HG02973 (cell line): ENCODE results near the gene KNSTRN.
A peak's percentile ranks its signal among the peaks of the same experiment; 100 is the strongest.

Source experiments
- ATAC-seq: cut with Tn5 transposase; IDR thresholded peaks from one replicate; pipeline ENCODE4 v1.9.1; 2021; ENCODE audit warnings: moderate library complexity; ENCODE audit not compliant: unreplicated experiment

Gene KNSTRN

DNA sequence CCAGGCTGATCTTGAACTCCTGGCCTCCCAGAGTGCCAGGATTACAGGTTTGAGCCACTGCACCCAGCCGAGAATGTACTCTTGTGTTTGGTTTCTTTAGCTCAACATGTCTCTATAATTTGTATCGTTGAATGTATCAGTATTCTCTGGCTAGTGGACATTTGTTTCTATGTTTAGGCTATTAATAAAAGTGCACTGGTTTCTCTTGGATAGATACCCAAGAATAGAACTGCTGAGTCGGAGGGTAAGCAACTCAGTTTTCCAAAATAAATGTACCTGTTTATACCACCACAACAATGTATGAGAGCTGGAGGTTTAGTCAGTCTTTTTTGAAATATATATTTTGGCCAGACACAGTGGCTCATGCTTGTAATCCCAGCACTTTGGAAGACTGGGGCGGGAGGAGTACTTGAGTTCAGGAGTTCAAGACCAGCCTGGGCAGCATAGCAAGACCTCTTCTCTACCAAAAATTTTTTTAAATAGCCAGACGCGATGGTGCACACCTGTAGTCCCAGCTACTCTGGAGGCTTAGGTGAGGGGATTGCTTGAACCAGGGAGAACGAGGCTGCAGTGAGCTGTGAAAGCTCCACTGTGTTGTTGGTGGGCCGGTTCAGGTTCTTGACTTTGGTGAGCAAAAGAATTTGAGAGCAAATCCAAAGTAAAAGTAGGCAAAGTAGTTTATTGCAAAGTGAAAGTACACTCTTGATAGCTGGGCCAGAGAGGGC is 15.3 kb downstream of the KNSTRN start:
- no peak for ATAC-seq

DNA sequence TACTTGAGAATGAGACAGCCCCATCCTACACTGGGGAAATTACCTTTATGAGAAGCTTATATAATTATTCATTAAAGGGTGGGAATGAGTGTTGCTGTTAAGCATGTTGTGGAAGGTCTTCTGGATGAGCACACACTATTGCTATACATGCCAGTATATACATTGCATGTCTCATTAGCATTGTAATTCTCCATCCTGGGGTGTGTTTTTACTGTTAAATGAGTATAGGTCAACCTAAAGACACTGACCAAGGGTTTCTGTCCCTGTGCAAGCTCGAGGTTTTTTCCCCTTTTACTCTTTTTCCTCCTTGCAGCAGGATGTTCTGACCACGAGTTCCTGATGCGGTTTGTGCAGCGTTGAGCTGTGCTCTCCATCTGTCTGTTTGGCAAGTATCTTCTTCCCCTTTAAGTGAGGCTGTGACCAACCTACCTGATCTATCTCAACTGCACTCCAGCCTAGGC is 15.9 kb downstream of the KNSTRN start:
- peak; percentile 54 for ATAC-seq

DNA sequence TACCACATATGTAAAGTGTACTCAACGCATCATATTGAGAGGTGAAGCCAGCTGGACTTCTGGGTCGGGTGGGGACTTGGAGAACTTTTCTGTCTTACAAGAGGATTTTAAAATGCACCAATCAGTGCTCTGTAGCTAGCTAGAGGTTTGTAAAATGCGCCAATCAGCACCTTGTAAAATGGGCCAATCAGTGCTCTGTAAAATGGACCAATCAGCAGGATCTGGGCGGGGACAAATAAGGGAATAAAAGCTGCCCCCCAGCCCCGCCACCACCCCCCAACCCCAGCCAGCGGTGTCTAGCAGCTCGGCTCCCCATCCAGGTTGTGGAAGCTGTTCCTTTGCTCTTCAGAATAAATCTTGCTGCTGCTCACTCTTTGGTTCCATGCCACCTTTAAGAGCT is 16.8 kb downstream of the KNSTRN start:
- no peak for ATAC-seq

DNA sequence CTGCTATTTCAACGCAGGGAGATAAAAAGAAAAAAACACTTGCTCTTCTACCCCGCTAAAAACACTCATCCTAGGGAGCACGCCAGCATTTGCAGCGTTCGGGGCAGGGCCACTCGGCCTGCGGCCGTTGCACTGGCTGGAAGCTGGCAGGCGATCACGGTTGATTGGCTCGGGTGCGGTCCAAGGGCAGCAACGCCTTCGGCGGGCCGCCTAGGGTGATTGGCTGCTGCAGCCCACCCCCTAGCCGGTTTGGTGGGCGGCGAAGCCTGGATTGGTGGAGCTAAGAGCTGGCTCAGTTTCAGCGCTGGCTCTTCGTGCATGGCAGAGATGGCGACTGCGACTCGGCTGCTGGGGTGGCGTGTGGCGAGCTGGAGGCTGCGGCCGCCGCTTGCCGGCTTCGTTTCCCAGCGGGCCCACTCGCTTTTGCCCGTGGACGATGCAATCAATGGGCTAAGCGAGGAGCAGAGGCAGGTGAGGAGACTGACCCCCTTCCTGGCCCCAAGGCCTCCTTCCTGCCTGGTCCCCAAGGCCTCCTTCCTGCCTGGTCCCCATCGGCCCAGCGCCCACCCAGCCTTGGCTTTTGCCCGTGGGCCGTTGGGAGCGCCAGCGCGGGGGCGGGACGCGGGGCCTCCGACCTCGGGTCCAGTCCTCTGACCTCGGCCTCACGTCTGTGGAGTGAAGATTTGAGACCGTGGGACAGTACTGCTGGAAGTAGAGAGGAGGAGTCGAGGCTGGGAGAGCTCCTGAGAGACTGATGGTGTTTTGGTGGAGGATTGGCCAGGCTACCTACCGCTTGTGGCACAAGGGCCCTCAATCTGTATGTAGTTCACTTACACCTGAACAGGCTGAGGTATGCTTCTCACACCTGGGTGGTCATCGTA is 23.2 kb downstream of the KNSTRN start, which contains the start of gene IVD:
Gene IVD (plus strand): TSS at position 295 of the 881 bp plus-strand sequence. CDS start 33 bp downstream, at position 328.
- peak; percentile 80 for ATAC-seq

DNA sequence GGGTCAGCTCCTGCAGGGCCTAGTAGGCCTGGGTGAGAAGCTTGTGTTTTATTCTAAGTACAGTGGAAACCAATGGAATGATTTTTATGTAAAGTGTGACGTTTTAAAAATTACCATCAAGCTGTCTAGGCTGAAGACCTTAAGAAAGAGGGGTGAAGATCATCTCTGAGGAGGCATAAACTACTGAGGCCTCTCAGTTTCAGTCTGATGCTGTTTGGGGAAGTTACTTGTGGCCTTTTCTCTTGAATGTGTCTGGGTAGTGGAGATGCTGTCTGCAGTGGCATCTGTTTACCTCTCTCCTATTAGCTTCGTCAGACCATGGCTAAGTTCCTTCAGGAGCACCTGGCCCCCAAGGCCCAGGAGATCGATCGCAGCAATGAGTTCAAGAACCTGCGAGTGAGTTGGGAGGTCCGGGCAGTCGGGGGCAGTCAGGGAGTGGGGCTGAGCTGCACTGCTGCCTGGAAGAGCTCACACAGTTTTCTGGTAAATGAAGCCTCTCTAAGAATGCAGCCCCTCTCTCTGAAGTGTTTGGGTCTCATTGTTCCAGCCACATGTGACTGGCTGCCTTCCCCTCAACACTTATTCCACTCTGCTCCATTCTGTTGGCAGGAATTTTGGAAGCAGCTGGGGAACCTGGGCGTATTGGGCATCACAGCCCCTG is 24.9 kb downstream of the KNSTRN start:
- peak; percentile 48 for ATAC-seq

DNA sequence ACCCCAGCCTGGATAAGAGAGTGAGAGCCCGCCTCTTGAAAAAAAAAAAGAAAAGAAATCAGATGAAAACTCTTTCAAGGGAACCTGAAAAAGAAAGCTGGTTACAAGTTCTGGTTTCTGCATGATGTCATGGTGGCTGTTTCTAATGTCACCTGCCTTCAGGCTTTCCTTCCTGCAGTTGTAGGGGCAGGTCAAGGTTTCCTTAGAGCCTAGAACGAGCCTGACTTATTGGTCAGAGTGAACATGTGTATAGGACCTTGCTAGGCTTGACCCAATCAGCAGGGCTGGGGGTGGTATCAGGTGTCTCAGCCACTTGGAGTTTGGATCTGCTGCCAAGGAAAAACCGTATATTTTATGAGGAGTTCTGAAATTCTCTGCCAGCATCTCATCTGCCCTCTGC is 26.8 kb downstream of the KNSTRN start:
- ATAC-seq, result no peak

DNA sequence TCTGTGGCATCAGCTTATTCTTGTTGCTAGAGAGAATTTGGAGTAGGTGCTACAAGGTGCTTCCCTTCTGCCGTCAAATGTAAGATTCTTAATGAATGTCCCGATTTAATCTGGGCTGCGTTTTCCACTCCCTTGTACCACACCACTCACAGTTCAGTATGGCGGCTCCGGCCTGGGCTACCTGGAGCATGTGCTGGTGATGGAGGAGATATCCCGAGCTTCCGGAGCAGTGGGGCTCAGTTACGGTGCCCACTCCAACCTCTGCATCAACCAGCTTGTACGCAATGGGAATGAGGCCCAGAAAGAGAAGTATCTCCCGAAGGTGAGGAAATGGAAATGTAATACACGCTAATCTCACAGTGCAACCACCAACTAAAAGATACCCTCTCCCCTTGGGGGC is 28.0 kb downstream of the KNSTRN start:
- ATAC-seq, result no peak

DNA sequence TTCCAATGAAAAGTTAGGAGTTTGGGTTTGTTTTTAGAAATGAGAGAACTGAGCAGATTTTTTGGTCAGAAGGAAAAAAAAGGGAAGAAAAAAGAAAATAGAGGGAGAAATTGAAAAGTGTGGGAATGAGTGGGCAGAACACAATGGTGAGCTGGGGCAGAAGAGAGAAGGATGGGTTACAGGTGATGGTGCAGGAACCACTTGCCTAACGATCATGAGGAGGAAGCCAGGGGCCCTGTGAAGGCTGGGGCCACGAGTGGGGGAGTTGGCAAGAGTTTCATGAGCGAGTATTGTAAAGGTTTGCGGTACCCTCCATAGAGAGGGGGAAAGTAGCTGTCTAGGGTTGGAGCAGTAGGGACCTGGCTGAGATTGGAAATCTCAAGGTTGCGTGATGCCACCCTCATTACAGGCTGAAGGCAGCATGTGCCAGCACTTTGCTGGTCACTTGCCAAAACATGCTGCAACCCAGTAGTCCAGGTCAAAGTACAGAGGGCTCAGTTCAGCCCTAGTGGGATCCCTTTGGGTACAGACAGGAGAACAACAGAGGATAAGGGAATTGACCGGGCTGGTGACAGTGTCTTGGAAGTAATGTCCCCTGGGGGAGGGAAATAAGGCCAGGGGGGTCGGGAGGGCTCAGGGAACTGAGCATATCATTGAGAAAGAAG is 29.7 kb downstream of the KNSTRN start:
- no peak for ATAC-seq

DNA sequence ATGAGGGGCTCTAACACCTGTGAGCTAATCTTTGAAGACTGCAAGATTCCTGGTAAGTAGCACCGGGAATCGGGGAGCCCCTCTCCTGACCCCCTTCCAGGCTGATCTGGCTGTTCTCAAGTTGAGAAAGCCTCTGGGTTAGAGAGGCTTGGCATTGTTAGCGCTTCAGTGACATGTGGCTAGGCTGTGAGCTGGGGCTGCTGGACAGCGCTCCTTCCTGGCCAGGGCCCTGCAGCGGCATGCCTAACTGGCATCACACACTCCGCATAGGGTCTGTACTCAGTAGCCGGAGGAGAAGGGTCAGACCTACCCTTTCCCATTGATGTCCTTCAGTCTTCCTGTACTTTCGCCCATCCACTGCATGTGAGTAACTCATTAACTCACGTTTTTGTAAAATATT is 30.5 kb downstream of the KNSTRN start:
- ATAC-seq, result no peak

DNA sequence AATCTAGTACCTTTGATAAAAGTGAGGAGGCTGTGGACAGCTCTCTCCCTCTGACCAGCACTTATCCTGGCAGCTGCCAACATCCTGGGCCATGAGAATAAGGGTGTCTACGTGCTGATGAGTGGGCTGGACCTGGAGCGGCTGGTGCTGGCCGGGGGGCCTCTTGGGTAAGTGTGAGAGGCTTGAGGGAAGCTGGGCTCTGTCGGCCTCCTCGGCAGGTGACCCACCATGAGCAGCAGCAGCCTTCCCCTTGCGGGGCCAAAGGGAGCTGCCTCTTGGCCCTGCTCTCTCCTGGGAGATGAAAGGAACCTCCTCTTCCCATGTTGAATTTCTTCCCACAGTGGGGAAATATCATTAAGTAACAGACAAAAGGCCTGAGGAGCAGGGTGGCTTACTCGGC is 32.3 kb downstream of the KNSTRN start:
- ATAC-seq, result no peak

DNA sequence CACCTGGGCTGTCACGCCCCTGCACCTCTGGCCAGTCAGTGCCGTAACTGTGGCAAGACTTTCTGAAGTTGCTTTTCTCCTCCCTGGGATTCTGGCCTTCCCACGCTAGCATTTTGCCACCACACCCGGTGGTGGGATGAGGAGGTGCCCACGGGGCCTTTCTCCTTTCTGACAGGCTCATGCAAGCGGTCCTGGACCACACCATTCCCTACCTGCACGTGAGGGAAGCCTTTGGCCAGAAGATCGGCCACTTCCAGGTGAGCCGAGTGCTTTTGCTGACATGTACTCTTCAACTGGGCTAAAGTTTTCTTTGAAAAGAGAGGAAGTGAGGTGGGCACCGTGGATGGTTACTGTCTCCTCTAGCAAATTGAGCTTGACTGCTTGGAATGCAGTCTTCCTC is 32.7 kb downstream of the KNSTRN start:
- no peak for ATAC-seq

DNA sequence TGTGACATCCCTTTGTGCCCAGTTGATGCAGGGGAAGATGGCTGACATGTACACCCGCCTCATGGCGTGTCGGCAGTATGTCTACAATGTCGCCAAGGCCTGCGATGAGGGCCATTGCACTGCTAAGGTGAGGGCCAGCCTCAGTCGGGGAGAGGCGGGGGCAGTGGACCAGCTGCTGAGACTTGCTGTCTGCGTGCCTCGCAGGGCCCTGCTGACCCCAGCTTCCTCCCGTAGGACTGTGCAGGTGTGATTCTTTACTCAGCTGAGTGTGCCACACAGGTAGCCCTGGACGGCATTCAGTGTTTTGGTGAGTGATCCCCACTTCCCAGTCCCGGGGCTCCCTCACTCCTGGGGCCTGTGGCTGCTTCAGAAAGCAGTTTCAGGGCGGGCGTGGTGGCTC is 33.5 kb downstream of the KNSTRN start:
- ATAC-seq, result no peak

DNA sequence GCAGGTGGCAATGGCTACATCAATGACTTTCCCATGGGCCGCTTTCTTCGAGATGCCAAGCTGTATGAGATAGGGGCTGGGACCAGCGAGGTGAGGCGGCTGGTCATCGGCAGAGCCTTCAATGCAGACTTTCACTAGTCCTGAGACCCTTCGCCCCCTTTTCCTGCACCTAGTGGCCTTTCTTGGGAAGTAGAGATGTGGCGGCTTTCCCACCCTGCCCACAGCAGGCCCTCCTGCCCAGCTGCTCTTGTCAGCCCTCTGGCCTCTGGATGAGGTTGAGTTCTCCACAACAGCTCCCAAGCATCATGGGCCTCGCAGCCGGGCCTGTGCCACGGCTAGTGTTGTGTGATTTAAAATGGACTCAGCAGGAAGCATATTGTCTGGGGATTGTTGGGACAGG is 35.6 kb downstream of the KNSTRN start:
- ATAC-seq, result no peak

DNA sequence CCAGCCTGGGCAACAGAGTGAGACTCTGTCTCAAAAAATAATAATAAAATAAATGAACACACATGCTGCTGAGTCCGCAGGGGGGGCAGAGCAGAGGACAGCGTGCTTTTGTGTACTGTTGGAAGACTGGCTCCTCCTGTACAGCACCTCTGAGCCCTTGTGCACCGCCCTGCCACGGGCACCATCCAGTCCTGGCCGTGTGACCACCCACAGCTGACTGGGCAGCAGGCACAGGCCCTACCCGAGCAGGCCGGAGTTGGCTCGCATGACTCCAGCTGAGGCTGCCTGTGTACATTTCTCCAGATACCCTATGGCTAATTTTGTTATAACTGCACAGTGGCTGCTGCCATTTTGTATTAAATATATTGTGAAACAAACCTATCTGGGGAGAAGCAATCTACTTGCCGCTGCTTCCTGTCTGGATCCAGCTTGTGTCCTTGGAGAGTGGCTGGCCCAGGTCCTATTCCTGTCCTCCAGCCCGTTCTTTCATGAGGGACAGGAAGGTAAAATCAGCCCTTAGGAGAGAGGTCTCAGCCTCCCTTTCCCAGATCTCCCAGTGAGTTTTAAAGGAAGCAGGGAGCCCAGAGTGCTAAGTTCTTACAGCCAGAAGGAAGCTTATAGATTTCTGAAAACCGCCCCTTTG is 37.7 kb downstream of the KNSTRN start:
- no peak for ATAC-seq

DNA sequence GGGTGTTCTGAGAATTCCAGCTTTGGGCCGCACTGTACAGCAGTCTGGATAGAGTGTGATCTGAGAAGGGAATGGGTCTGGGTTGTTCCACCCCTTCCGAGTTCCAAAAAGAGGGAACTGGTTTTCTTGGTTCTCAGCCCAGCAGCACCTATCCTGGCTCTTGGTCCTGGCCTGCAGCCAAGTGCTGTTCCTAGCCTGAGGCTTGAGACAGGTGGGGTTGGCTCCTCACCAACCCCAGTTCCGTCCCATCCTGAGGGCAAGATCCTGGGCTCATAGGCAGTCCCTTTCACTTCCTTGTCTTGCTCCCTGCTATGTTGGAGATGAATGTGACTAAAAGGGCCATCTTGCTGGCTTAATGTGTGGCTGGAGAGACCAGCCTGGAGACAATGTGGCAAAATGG is 38.3 kb downstream of the KNSTRN start:
- ATAC-seq, result no peak

DNA sequence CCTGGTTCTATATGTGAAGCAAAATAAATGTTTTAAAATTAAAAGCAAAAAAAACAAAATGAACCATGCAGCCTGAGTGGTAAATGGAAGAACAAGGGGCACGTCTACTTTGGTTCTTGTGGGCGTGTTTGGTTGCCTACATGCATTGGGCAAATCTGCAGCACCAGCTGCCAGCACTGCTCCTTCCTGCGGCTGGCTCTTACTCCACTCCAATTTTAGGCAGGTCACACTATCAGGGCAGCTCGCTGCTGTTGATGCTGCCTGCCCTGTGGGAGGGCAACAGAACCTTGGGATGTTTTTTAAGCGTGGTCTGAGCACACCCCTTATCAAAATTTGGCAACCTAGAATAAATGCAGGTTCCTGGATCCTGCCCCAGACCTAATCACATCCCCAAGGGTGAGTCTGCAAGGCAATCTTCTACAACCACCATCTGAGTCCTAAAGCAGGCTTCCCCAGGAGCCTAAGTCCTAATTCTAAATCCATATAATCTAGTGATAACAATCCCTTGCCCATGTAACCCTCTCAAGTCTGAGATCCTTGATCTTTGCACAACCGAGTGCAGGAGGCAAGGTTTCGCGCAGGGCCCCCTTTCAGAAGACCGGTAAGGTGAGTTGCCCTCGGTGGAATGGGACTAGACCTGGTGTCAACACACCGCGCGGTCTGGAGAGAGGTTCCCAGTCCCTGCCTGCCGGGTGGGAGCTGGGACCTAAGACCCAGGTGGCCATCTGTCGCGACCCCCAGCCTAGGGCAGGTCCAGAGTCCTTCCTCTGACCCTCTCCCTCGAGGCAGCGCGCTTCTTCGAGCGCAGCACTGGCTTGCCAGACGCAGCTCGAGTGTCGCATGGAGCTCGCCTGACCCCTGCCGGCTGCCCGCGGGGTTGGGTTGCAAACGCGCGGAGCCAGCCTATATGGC is 39.0 kb downstream of the KNSTRN start:
- ATAC-seq, result no peak

DNA sequence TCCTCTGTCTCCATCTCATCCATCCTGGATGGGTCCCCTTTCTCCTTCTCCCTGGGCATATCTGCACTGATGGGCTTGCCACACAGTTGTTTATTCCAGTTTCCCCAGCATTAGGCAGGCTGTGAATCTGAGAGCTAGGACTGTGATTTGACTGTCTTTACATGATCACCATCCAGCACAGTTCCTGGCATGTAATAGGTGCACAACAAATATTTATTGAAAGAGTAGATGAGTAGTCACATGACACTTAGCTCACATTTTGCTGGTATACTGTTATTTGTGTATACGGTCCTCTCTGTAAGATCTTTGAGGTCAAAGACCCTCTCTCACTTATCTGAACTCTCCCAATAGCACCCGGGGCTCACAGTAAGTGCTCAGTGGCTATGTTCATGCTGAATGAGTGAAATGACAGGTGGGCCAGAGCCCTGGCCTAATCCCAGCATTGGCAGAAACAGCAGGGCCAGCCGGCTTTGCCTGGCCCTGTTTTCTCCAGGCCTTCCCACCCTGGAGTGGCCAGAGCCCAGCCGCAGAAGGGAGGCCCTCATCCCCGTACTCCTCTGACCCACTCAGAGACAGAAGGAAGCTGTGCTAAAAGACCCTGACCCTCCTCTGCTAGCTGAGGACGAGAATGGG is 42.1 kb downstream of the KNSTRN start:
- no peak for ATAC-seq

DNA sequence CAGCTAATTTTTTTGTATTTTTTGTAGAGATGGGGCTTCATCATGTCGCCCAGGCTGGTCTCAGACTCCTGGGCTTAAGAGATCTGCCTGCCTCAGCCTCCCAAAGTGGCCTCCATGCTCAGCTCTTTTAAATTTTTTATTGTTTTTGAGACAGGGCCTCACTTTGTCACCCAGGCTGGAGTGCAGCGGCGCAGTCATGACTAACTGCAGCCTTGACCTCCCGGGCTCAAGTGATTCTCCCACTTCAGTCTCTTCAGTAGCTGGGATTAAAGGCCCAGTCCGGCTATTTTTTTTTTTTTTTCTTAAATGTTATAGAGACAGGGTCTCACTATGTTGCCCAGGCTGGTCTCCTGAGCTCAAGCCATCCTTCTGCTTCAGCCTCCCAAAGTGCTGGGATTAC is 43.2 kb downstream of the KNSTRN start:
- no peak for ATAC-seq

DNA sequence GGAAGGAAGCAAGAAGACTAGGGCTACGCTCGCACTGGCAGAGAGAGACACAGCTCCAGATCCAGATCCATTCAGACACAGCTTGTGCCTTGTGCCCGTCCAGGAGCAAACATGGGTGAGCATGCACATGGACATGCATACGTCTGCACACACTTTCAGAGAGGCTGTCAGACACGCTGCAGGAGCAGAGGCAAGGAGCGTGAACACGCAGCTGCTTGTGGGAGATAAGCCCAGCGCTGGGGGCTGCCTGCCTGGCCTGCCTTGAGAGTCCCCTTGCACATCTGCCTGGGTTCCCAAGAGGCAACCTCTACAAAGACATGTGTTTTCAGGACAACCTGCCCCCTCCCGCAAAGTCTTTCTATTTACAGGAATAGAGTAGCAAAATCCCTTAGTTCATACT is 44.7 kb downstream of the KNSTRN start:
- ATAC-seq, result no peak
